ENCODE data around the gene TAS2R43.
"Not testable (repeated sequence)": the region's sequence is repeated elsewhere in the genome, so short reads cannot be mapped to it uniquely, and the experiment has no call there.

Gene TAS2R43

GRCh38 chr12:11130382-11130781 lies 38.3 kb upstream of the TAS2R43 start:
- no peak for TF ChIP-seq CTCF (IDR thresholded peaks at IDR 0.05; ENCODE audit: borderline replicate concordance, control extremely low read depth, extremely low read depth, insufficient read depth, missing control alignments)
- no peak for DNase-seq (ENCODE audit: low spot score)
- in situ Hi-C loops (cut with MboI; ENCODE audit: low sequenced_read_pairs, unreplicated experiment) = no loop called here

GRCh38 chr12:11114130-11114529 lies 22.0 kb upstream of the TAS2R43 start:
- in situ Hi-C loops (cut with MboI; ENCODE audit: low sequenced_read_pairs, unreplicated experiment); DNase-seq (ENCODE audit: low spot score): not testable (repeated sequence)

- DNase-seq (ENCODE audit: low spot score); in situ Hi-C loops (cut with MboI; ENCODE audit: low sequenced_read_pairs, unreplicated experiment): not testable (repeated sequence)
Observed at GRCh38 chr12:11111213-11111612, 19.1 kb upstream of the TAS2R43 start.

GRCh38 chr12:11108862-11109261 lies 16.7 kb upstream of the TAS2R43 start:
- in situ Hi-C loops (cut with MboI; ENCODE audit: low sequenced_read_pairs, unreplicated experiment) = no loop called here

GRCh38 chr12:11107719-11108118 lies 15.6 kb upstream of the TAS2R43 start:
- in situ Hi-C loops (cut with MboI; ENCODE audit: low sequenced_read_pairs, unreplicated experiment) = no loop called here
- DNase-seq (ENCODE audit: low spot score) = no peak
- no peak for TF ChIP-seq CTCF (IDR thresholded peaks at IDR 0.05; ENCODE audit: borderline replicate concordance, control extremely low read depth, extremely low read depth, insufficient read depth, missing control alignments)

More at GRCh38 chr12:11108862-11109261, 16.7 kb upstream of the TAS2R43 start:
- DNase-seq (ENCODE audit: low spot score) = no peak
- TF ChIP-seq CTCF (IDR thresholded peaks at IDR 0.05; ENCODE audit: borderline replicate concordance, control extremely low read depth, extremely low read depth, insufficient read depth, missing control alignments) = no peak

GRCh38 chr12:11106288-11106687 lies 14.2 kb upstream of the TAS2R43 start:
- TF ChIP-seq CTCF (IDR thresholded peaks at IDR 0.05; ENCODE audit: borderline replicate concordance, control extremely low read depth, extremely low read depth, insufficient read depth, missing control alignments) = no peak
- in situ Hi-C loops (cut with MboI; ENCODE audit: low sequenced_read_pairs, unreplicated experiment) = no loop called here
- DNase-seq (ENCODE audit: low spot score) = no peak

GRCh38 chr12:11105546-11105945 lies 13.4 kb upstream of the TAS2R43 start:
- in situ Hi-C loops (cut with MboI; ENCODE audit: low sequenced_read_pairs, unreplicated experiment) = no loop called here
- no peak for TF ChIP-seq CTCF (IDR thresholded peaks at IDR 0.05; ENCODE audit: borderline replicate concordance, control extremely low read depth, extremely low read depth, insufficient read depth, missing control alignments)
- DNase-seq (ENCODE audit: low spot score) = no peak

- DNase-seq (ENCODE audit: low spot score); in situ Hi-C loops (cut with MboI; ENCODE audit: low sequenced_read_pairs, unreplicated experiment): not testable (repeated sequence)
Observed at GRCh38 chr12:11094910-11095309, 2.8 kb upstream of the TAS2R43 start.

All from GM13976 (cell line).